CD8-positive, alpha-beta memory T cell (primary cell): ENCODE results near the gene MYBPC2. TPM values are rescaled to one million over a fixed set of nuclear protein-coding genes. Genes with fewer than 3 reads are reported as not detected.
A peak's percentile ranks its signal among the peaks of the same experiment; 100 is the strongest.
"Not testable (repeated sequence)": the region's sequence is repeated elsewhere in the genome, so short reads cannot be mapped to it uniquely, and the experiment has no call there.

ENCODE experiments used
- CTCF ChIA-PET: fragments of 350-600 bp; sonication (Branson Sonifier 250); formaldehyde crosslinking; loops from one replicate; lab custom pipeline; 2021; ENCODE audit warnings: antibody characterized with exemption; lab: Charles Lee
- POLR2A ChIA-PET: fragments of 350-600 bp; sonication (Branson Sonifier 250); formaldehyde crosslinking; loops from one replicate; lab custom pipeline; 2021; ENCODE audit warnings: antibody characterized with exemption; lab: Charles Lee
- DNase-seq, 5 donors: peaks; one replicate each; pipeline versions ENCODE4 v3.0.0 to v3.0.0-alpha.2; 2020 to 2022; ENCODE audit warnings: mixed read lengths in 1 of 5
- H3K27ac ChIP-seq: one replicate; pipeline ENCODE4 v1.7.0; 2013; ENCODE audit warnings: low read depth, mild to moderate bottlenecking, low read length, moderate library complexity
- H3K27me3 ChIP-seq: 2 replicates; pipeline ENCODE4 v1.7.0; 2013; ENCODE audit warnings: low read length, mild to moderate bottlenecking; ENCODE audit not compliant: insufficient read depth, poor library complexity, severe bottlenecking
- H3K36me3 ChIP-seq: 2 replicates; pipeline ENCODE4 v1.7.0; 2013; ENCODE audit warnings: mild to moderate bottlenecking, low read length, moderate library complexity; ENCODE audit not compliant: insufficient read depth
- H3K4me1 ChIP-seq: 2 replicates; pipeline ENCODE4 v1.7.0; 2013; ENCODE audit warnings: mild to moderate bottlenecking, low read length, moderate library complexity; ENCODE audit not compliant: insufficient read depth
- H3K4me3 ChIP-seq: 2 replicates; pipeline ENCODE4 v1.7.0; 2013; ENCODE audit warnings: mild to moderate bottlenecking, low read length
- H3K9me3 ChIP-seq: 2 replicates; pipeline ENCODE4 v1.7.0; 2013; ENCODE audit warnings: mild to moderate bottlenecking, low read length
- H3K27ac Mint-ChIP-seq, 8 donors: one replicate each; pipeline ENCODE4 v1.8.0; 2020 to 2021; ENCODE audit warnings: mixed read lengths in 8 of 8, mild to moderate bottlenecking in 6 of 8, inconsistent platforms in 3 of 8, moderate library complexity in 3 of 8
- H3K27me3 Mint-ChIP-seq, 2 donors: one replicate each; pipeline ENCODE4 v1.8.0; 2020 to 2021; ENCODE audit warnings: mixed read lengths in 2 of 2, mild to moderate bottlenecking in 1 of 2, moderate library complexity in 1 of 2
- H3K36me3 Mint-ChIP-seq, 3 donors: one replicate each; pipeline ENCODE4 v1.8.0; 2020 to 2021; ENCODE audit warnings: mixed read lengths in 3 of 3, inconsistent platforms in 1 of 3, mild to moderate bottlenecking in 1 of 3
- H3K4me1 Mint-ChIP-seq, 3 donors: one replicate each; pipeline ENCODE4 v1.8.0; 2020 to 2021; ENCODE audit warnings: mixed read lengths in 3 of 3, inconsistent platforms in 1 of 3, mild to moderate bottlenecking in 1 of 3
- H3K4me3 Mint-ChIP-seq, 7 donors: one replicate each; pipeline ENCODE4 v1.8.0; 2020 to 2021; ENCODE audit warnings: mixed read lengths in 7 of 7, mild to moderate bottlenecking in 6 of 7, moderate library complexity in 4 of 7, inconsistent platforms in 2 of 7
- H3K9me3 Mint-ChIP-seq, 5 donors: one replicate each; pipeline ENCODE4 v1.8.0; 2020 to 2022; ENCODE audit warnings: mixed read lengths in 5 of 5, mild to moderate bottlenecking in 3 of 5, moderate library complexity in 2 of 5, inconsistent platforms in 1 of 5
- polyA plus RNA-seq: library from polyadenylated mRNA; unstranded; fragments of 300-500 nt; fragmentation: Illumina TruSeq; gene quantifications from one replicate; pipeline ENCODE4 v1.2.3, GENCODE V29; 2021
- total RNA-seq, 2 experiments: library from RNA; stranded (reverse); gene quantifications; one replicate each; pipeline ENCODE4 v1.2.3, GENCODE V29; 2021

Gene MYBPC2
- total and polyA plus RNA-seq, 3 experiments from 2014 or later = 0.07 to 0.24 TPM; not detected in 1

DNA sequence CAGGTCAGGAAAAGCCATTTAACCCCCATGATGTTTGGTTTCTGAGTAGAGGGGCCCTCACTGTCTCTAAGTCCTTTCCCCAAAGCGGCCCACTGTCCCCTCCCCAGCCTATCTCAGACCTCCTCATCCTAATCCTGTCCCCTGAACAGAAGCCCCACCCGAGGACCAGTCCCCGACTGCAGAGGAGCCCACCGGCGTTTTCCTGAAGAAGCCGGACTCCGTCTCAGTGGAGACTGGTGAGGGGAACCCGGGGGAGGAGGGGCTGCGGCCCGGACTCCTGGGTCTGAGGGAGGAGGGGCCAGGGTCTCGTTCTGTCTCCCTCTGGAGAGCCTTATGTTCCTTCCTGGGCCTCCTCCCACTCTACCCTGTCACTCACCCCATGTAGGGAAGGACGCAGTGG, 2.9 kb downstream of the MYBPC2 start:
- H3K4me1 Mint-ChIP-seq = peaks cover 9 to 11% (median 11%) of the 10 kb centered on the region in 3 donors
- peaks cover 9% of the 10 kb centered on the region for H3K4me1 ChIP-seq
- no peak for DNase-seq
- POLR2A ChIA-PET = no interaction called here
- no peak overlapping the region for H3K27ac Mint-ChIP-seq
- CTCF ChIA-PET = no interaction called here
- H3K4me3 ChIP-seq = no peak overlapping the region
- H3K4me3 Mint-ChIP-seq = no peak overlapping the region
- no peak overlapping the region for H3K27ac ChIP-seq
- H3K9me3 ChIP-seq = no peaks in the 10 kb centered on the region
- peaks cover 0 to 3% (median 0%) of the 10 kb centered on the region in 5 donors for H3K9me3 Mint-ChIP-seq
- peaks cover 4% of the 10 kb centered on the region for H3K27me3 ChIP-seq
- peaks cover 10 to 38% of the 10 kb centered on the region in 2 donors for H3K27me3 Mint-ChIP-seq
- H3K36me3 Mint-ChIP-seq = peaks cover 0 to 4% (median 0%) of the 10 kb centered on the region in 3 donors
- no peaks in the 10 kb centered on the region for H3K36me3 ChIP-seq

DNA sequence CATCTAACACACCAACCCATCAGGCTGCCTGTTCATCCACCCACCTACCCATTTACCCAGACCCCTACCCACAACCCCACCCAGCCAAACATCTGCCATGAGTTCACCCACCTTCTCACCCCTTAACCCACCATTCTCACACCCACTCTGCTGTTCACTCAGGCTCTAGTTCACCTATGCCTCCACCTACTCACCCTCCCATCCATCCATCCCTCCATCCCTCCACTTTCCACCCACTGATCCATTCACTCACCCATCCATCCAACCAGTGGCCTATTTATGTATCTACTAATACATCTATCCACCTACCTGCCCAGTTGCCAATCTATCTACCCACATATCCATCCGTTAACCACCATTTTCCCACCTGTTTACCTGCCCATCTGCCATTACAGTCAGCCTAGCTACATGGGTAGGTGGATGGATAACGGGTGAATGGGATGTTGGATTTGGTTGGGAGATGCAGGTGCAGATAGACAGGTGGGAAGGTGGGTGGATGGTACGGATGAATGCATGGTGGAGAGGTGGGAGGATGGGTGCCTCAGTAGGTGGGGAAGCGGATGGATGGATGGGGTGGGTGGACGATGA, 5.3 kb downstream of the MYBPC2 start:
- no peak overlapping the region for H3K27ac ChIP-seq

DNA sequence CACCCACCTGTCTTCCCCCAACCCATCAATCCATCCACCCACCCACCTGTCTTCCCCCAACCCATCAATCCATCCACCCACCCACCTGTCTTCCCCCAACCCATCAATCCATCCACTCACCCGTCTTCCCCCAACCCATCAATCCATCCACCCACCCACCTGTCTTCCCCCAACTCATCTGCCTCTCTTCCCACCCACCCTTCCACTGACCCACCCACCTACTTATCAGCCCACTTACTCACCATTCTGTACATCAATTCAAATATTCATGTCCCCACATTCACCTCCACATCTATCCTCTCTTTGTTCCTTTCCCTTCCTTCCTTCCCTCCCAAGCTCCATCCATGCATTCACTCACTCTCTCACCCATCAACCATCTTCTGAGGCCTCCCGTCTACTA, 6.4 kb downstream of the MYBPC2 start:
- CTCF ChIA-PET, POLR2A ChIA-PET: not testable (repeated sequence)

More for the DNA sequence above, 5.3 kb downstream of the MYBPC2 start:
- Mint-ChIP-seq H3K4me3 (no peak overlapping the region), H3K36me3 (no peaks in the 10 kb centered on the region), H3K9me3 (peaks cover 0 to 3% (median 0%) of the 10 kb centered on the region in 5 donors), H3K27me3 (peaks cover 6 to 26% of the 10 kb centered on the region in 2 donors), H3K4me1 (no peaks in the 10 kb centered on the region), H3K27ac (no peak overlapping the region)
- POLR2A ChIA-PET = no interaction called here
- Histone ChIP-seq H3K36me3 (no peaks in the 10 kb centered on the region), H3K9me3 (no peaks in the 10 kb centered on the region), H3K4me3 (no peak overlapping the region), H3K27me3 (no peaks in the 10 kb centered on the region), H3K4me1 (no peaks in the 10 kb centered on the region)
- no peak for DNase-seq
- CTCF ChIA-PET = no interaction called here

DNA sequence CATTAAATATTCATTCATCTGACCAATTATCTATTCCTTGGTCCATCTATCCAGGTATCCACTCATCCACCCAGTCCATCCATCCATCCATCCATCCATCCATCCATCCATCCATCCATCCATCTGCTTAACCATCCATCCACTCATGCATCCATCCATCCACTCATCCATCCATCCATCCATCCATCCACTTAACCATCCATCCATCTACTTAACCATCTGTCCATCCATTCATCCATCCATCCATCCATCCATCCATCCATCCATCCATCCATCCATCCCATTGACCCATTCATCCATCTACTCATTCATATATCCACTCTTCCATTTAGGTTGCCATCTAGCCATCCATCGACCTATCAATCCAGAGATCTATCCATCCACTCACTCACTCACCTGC, 11.4 kb downstream of the MYBPC2 start:
- no peak overlapping the region for H3K27ac Mint-ChIP-seq
- CTCF ChIA-PET = no interaction called here

More for the DNA sequence above, 6.4 kb downstream of the MYBPC2 start:
- not testable (repeated sequence) for H3K27ac ChIP-seq, H3K4me1 Mint-ChIP-seq, H3K9me3 Mint-ChIP-seq, H3K27me3 ChIP-seq, DNase-seq, H3K4me3 Mint-ChIP-seq, H3K9me3 ChIP-seq, H3K27ac Mint-ChIP-seq, H3K36me3 Mint-ChIP-seq, H3K36me3 ChIP-seq, H3K4me1 ChIP-seq, H3K4me3 ChIP-seq
- H3K27me3 Mint-ChIP-seq = peaks cover 7 to 19% of the 10 kb centered on the region in 2 donors

DNA sequence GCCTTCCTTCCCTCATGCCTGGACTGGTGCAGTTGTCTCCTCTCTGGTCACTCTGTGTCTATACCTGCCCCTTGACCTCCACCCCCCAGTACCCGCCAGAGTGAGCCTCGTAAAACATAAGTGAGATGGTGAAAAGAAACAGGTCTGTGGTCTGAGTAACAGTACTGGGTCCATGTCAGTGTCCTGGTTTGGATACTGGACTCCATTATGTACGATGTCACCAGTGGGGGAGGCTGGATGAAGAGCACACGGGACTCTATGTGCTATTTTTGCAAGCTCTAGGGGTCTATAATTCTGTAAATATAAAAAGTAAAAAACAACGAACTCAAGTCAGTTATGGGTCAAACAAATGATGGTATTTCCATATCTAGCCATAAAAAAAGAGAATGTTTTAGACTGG, 14.4 kb downstream of the MYBPC2 start:
- CTCF ChIA-PET = no interaction called here

More for the DNA sequence above, 11.4 kb downstream of the MYBPC2 start:
- POLR2A ChIA-PET = interaction anchor here (0.7 kb wide), 1 partner anchor 60 kb away, joined by 8 read pairs; the partner anchor contains the start of gene POLD1
- H3K4me1 Mint-ChIP-seq = no peaks in the 10 kb centered on the region
- H3K36me3 Mint-ChIP-seq = no peaks in the 10 kb centered on the region
- Histone ChIP-seq H3K4me1 (no peaks in the 10 kb centered on the region), H3K36me3 (no peaks in the 10 kb centered on the region), H3K4me3 (no peak overlapping the region), H3K27ac (no peak overlapping the region), H3K27me3 (no peaks in the 10 kb centered on the region), H3K9me3 (no peaks in the 10 kb centered on the region)
- no peak overlapping the region for H3K4me3 Mint-ChIP-seq
- no peaks in the 10 kb centered on the region for H3K9me3 Mint-ChIP-seq
- H3K27me3 Mint-ChIP-seq = peaks cover 5 to 15% of the 10 kb centered on the region in 2 donors
- DNase-seq = no peak

DNA sequence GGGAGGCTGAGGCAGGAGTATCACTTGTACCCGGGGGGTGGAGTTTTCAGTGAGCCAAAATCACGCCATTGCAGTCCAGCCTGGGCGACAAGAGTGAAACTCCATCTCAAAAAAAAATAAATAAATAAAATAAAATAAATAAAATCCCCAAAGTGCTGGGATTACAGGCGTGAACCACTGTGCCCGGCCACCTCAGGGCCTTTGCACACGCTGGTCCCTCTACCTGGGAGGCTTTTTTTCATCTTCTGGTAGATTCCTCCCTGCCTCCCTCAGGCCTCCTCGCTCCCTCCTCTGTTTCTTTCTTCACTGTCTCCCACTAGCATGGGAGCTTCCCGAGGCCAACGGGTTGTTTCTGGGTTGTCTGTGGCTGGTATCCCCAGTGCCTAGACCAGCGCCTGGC, 15.1 kb downstream of the MYBPC2 start:
- no peak overlapping the region for H3K27ac Mint-ChIP-seq
- H3K27me3 Mint-ChIP-seq = peaks cover 5 to 14% of the 10 kb centered on the region in 2 donors
- no peak overlapping the region for H3K4me3 Mint-ChIP-seq

More for the DNA sequence above, 14.4 kb downstream of the MYBPC2 start:
- no peaks in the 10 kb centered on the region for H3K4me1 ChIP-seq
- Mint-ChIP-seq H3K9me3 (no peaks in the 10 kb centered on the region), H3K4me1 (no peaks in the 10 kb centered on the region), H3K36me3 (no peaks in the 10 kb centered on the region), H3K27me3 (peaks cover 5 to 14% of the 10 kb centered on the region in 2 donors), H3K4me3 (no peak overlapping the region), H3K27ac (no peak overlapping the region)
- H3K4me3 ChIP-seq = no peak overlapping the region
- no peak overlapping the region for H3K27ac ChIP-seq
- POLR2A ChIA-PET = no interaction called here
- no peaks in the 10 kb centered on the region for H3K9me3 ChIP-seq
- no peaks in the 10 kb centered on the region for H3K36me3 ChIP-seq
- H3K27me3 ChIP-seq = no peaks in the 10 kb centered on the region
- DNase-seq = no peak

DNA sequence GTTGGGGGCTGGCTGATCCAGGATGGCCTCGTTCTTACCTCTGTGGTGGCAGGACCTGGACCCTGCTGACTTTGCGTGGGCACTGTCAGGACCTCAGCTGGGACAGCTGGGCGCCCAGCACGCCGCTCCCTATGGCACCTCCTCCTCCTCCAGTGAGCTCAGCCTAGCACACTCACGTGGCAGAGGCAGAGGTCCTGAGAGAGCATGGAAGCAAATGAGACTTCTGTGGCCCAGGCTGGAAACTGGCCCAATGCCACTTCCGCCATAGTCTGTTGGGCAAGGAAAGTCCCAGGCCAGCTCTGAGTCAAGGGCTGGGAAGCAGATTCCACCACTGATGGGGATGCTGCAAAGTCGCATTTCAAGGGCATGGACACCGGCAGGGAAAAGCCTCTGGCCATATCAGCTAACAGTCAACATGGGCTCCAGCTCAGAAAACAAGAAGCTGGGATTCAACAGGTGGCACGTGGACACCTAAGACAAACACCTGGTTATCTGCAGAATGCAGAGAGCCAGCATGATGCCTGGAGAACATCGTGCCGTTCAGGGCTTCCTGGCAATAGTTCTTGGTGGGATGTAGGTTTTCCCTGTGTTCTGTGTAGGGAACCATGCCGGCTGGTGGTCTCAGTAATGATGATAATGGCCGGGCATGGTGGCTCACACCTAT, 16.7 kb downstream of the MYBPC2 start:
- Mint-ChIP-seq H3K27ac (peak overlapping the region in 1 of 8 donors; percentile 13), H3K4me3 (no peak overlapping the region), H3K9me3 (peaks cover 0 to 2% (median 0%) of the 10 kb centered on the region in 5 donors), H3K36me3 (no peaks in the 10 kb centered on the region), H3K27me3 (peaks cover 4 to 14% of the 10 kb centered on the region in 2 donors), H3K4me1 (no peaks in the 10 kb centered on the region)
- ChIA-PET POLR2A (no interaction called here), CTCF (no interaction called here)
- DNase-seq = no peak
- H3K9me3 ChIP-seq = no peaks in the 10 kb centered on the region
- H3K27ac ChIP-seq = no peak overlapping the region
- H3K4me3 ChIP-seq = no peak overlapping the region
- no peaks in the 10 kb centered on the region for H3K4me1 ChIP-seq
- no peaks in the 10 kb centered on the region for H3K36me3 ChIP-seq
- H3K27me3 ChIP-seq = no peaks in the 10 kb centered on the region

More for the DNA sequence above, 15.1 kb downstream of the MYBPC2 start:
- CTCF ChIA-PET = no interaction called here
- H3K36me3 Mint-ChIP-seq = no peaks in the 10 kb centered on the region
- Histone ChIP-seq H3K4me1 (no peaks in the 10 kb centered on the region), H3K27me3 (no peaks in the 10 kb centered on the region), H3K36me3 (no peaks in the 10 kb centered on the region), H3K27ac (no peak overlapping the region), H3K4me3 (no peak overlapping the region), H3K9me3 (no peaks in the 10 kb centered on the region)
- peaks cover 0 to 2% (median 0%) of the 10 kb centered on the region in 5 donors for H3K9me3 Mint-ChIP-seq
- no peaks in the 10 kb centered on the region for H3K4me1 Mint-ChIP-seq
- POLR2A ChIA-PET = no interaction called here
- DNase-seq = no peak

DNA sequence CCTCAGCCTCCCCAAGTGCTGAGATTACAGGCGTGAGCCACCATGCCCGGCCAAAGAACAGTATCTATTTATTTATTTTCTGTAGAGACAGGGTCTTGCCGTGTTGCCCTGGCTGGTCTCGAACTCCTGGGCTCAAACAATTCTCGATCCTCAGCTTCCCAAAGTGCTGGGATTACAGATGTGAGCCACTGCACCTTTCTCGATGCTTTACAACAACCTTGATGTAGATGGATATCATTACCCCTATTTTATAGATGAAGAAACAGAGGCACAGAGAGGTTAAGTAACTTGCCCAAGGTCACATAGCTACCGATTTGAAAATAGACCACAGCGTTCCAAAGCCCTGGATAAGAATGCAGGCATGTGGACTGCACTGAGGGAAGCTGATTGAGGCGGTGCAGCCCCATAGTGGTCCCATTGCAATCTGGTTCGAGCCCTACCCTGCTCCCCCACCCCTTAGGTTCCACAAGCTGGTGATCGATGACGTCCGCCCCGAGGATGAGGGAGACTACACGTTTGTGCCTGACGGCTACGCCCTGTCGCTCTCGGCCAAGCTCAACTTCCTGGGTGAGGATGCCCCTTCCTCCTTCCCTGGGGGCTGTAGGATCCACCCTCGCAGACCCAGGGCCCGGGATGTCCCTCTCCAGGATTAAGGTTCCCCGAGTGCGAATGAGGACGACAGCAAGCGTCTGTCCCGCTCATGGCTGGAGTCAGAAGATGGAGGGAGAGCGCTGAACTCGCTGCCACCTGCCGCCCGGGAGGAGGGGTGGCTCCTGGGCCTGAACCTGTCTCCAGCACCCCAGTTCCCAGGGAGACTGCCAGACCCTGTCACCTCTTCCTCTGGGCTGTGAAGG, 17.9 kb downstream of the MYBPC2 start:
- CTCF ChIA-PET = no interaction called here
- no peak for DNase-seq
- Mint-ChIP-seq H3K4me1 (no peaks in the 10 kb centered on the region), H3K36me3 (no peaks in the 10 kb centered on the region), H3K27ac (peak overlapping the region in 1 of 8 donors; percentile 47), H3K9me3 (peaks cover 0 to 2% (median 0%) of the 10 kb centered on the region in 5 donors), H3K27me3 (peaks cover 2 to 14% of the 10 kb centered on the region in 2 donors), H3K4me3 (no peak overlapping the region)
- Histone ChIP-seq H3K4me3 (no peak overlapping the region), H3K9me3 (no peaks in the 10 kb centered on the region), H3K4me1 (no peaks in the 10 kb centered on the region), H3K27ac (no peak overlapping the region), H3K27me3 (no peaks in the 10 kb centered on the region), H3K36me3 (no peaks in the 10 kb centered on the region)
- POLR2A ChIA-PET = no interaction called here
